Nucleus accumbens (tissue), 56 donors: ENCODE results near the gene SH3BP4.
"Not testable (repeated sequence)": the region's sequence is repeated elsewhere in the genome, so short reads cannot be mapped to it uniquely, and the experiment has no call there.

Experiments used
- DNase-seq, 56 donors: peaks; one replicate each; lab custom pipeline; 2025; lab: John Stamatoyannopoulos, UW

SH3BP4 gene

GRCh38 chr2:235048549-235048948, 96.7 kb downstream of the SH3BP4 start:
- peak in 3 of 56 donors; percentile 9 to 33 (median 26) for DNase-seq

- DNase-seq: no peak
These were observed 97.3 kb downstream of the SH3BP4 start for GRCh38 chr2:235049069-235049468.

- no peak for DNase-seq
These were observed 97.9 kb downstream of the SH3BP4 start for GRCh38 chr2:235049719-235050118.

GRCh38 chr2:235050980-235051351, 99.1 kb downstream of the SH3BP4 start:
- DNase-seq: peak in 54 of 56 donors; percentile 24 to 97 (median 78)

- DNase-seq: no peak
These were observed 99.8 kb downstream of the SH3BP4 start for GRCh38 chr2:235051436-235052260.

GRCh38 chr2:235052514-235053354, 100.9 kb downstream of the SH3BP4 start:
- DNase-seq: no peak

- DNase-seq: no peak
These were observed 101.8 kb downstream of the SH3BP4 start for GRCh38 chr2:235053651-235054050.

- no peak for DNase-seq
These were observed 102.7 kb downstream of the SH3BP4 start for GRCh38 chr2:235054475-235054874.

- no peak for DNase-seq
These were observed 103.1 kb downstream of the SH3BP4 start for GRCh38 chr2:235054919-235055318.

- DNase-seq: no peak
These were observed 104.2 kb downstream of the SH3BP4 start for GRCh38 chr2:235055891-235056516.

- DNase-seq: no peak
These were observed 105.0 kb downstream of the SH3BP4 start for GRCh38 chr2:235056768-235057167.

GRCh38 chr2:235057616-235058015, 105.8 kb downstream of the SH3BP4 start:
- not testable (repeated sequence) for DNase-seq

- DNase-seq: no peak
These were observed 107.3 kb downstream of the SH3BP4 start for GRCh38 chr2:235059161-235059560.

GRCh38 chr2:235061656-235062055, 109.8 kb downstream of the SH3BP4 start:
- DNase-seq: no peak

- DNase-seq: no peak
These were observed 111.7 kb downstream of the SH3BP4 start for GRCh38 chr2:235063471-235063961.

- peak in 1 of 56 donors; percentile 13 for DNase-seq
These were observed 113.2 kb downstream of the SH3BP4 start for GRCh38 chr2:235064976-235065375.

GRCh38 chr2:235066490-235066889, 114.7 kb downstream of the SH3BP4 start:
- no peak for DNase-seq

- no peak for DNase-seq
These were observed 115.1 kb downstream of the SH3BP4 start for GRCh38 chr2:235066895-235067294.

- DNase-seq: no peak
These were observed 116.9 kb downstream of the SH3BP4 start for GRCh38 chr2:235068701-235069100.

GRCh38 chr2:235070063-235070706, 118.4 kb downstream of the SH3BP4 start:
- DNase-seq: no peak
